Large intestine (tissue), 3 donors: ENCODE data around the gene NR0B2. TPM values are rescaled to one million over a fixed set of nuclear protein-coding genes. Genes with fewer than 3 reads are reported as not detected.
A peak's percentile ranks its signal among the peaks of the same experiment; 100 is the strongest.
"Not testable (repeated sequence)": the region's sequence is repeated elsewhere in the genome, so short reads cannot be mapped to it uniquely, and the experiment has no call there.

Source experiments
- DNase-seq, 2 donors: peaks; one replicate each; pipeline versions ENCODE4 v3.0.0 to v3.0.0-alpha.2; 2013
- H3K27ac ChIP-seq: one replicate; pipeline ENCODE4 v1.5.1; 2013; ENCODE audit warnings: low read length
- H3K27me3 ChIP-seq: 2 replicates; pipeline ENCODE4 v1.6.1; 2013; ENCODE audit warnings: low read length; ENCODE audit not compliant: control insufficient read depth, insufficient read depth
- H3K36me3 ChIP-seq: 2 replicates; pipeline ENCODE4 v1.6.1; 2013; ENCODE audit warnings: low read length; ENCODE audit not compliant: control insufficient read depth, insufficient read depth
- H3K4me1 ChIP-seq: one replicate; pipeline ENCODE4 v1.6.1; 2013; ENCODE audit warnings: low read length; ENCODE audit not compliant: control insufficient read depth, insufficient read depth
- H3K4me3 ChIP-seq: one replicate; pipeline ENCODE4 v1.5.1; 2013; ENCODE audit warnings: low read length
- H3K9me3 ChIP-seq: one replicate; pipeline ENCODE4 v1.6.1; 2013; ENCODE audit warnings: mild to moderate bottlenecking, low read depth, low read length, moderate library complexity; ENCODE audit not compliant: control insufficient read depth
- WGBS: methylation state at CpG from one replicate; pipeline ENCODE4 v1.1.5; 2013; ENCODE audit warnings: low lambda C conversion rate; ENCODE audit not compliant: insufficient coverage; 5-methylcytosine and 5-hydroxymethylcytosine counted together
- polyA plus RNA-seq: library from polyadenylated mRNA; unstranded; fragments of 120-200 nt; gene quantifications from one replicate; pipeline ENCODE4 v1.2.1, GENCODE V29; 2013

Gene NR0B2
- polyA plus RNA-seq, 1 donor: 91.2 TPM

GRCh38 chr1:26894263-26894662, 19.5 kb downstream of the NR0B2 start:
- WGBS: no CpG with 5 or more reads among the region's 13 CpGs
- H3K27ac ChIP-seq: no peak overlapping the region
- no peak for DNase-seq
- H3K4me1 ChIP-seq: peaks cover 20% of the 10 kb centered on the region
- peaks cover 54% of the 10 kb centered on the region for H3K36me3 ChIP-seq
- H3K4me3 ChIP-seq: no peak overlapping the region
- no peaks in the 10 kb centered on the region for H3K9me3 ChIP-seq
- H3K27me3 ChIP-seq: no peaks in the 10 kb centered on the region

- H3K27ac ChIP-seq: peak overlapping the region; percentile 96
- no peaks in the 10 kb centered on the region for H3K9me3 ChIP-seq
- H3K4me3 ChIP-seq: peak overlapping the region; percentile 85
- no CpG with 5 or more reads among the region's 12 CpGs for WGBS
- H3K36me3 ChIP-seq: peaks cover 58% of the 10 kb centered on the region
- H3K27me3 ChIP-seq: no peaks in the 10 kb centered on the region
- H3K4me1 ChIP-seq: peaks cover 18% of the 10 kb centered on the region
- DNase-seq: no peak
Measured at GRCh38 chr1:26890467-26890796, 23.3 kb downstream of the NR0B2 start.

GRCh38 chr1:26889551-26890466, 24.0 kb downstream of the NR0B2 start, which contains the start of gene GPN2:
Gene GPN2, minus strand, starts transcription at chr1:26890283. Its CDS starts 187 bp downstream, at chr1:26890096.
- Histone ChIP-seq H3K4me3 (peak within 1 kb of the TSS; percentile 85), H3K36me3 (peaks cover 58% of the 10 kb centered on the region), H3K4me1 (peaks cover 18% of the 10 kb centered on the region), H3K9me3 (no peaks in the 10 kb centered on the region), H3K27ac (peak within 1 kb of the TSS; percentile 96), H3K27me3 (no peaks in the 10 kb centered on the region)
- DNase-seq: peak; percentile 85 to 91
- no CpG with 5 or more reads among the region's 89 CpGs for WGBS

GRCh38 chr1:26888231-26888630, 25.5 kb downstream of the NR0B2 start:
- WGBS: no CpG with 5 or more reads among the region's 1 CpG
- DNase-seq: no peak
- Histone ChIP-seq H3K9me3 (no peaks in the 10 kb centered on the region), H3K4me3 (no peak overlapping the region), H3K36me3 (peaks cover 56% of the 10 kb centered on the region), H3K4me1 (peaks cover 18% of the 10 kb centered on the region), H3K27ac (no peak overlapping the region), H3K27me3 (no peaks in the 10 kb centered on the region)

GRCh38 chr1:26887125-26887524, 26.6 kb downstream of the NR0B2 start:
- Histone ChIP-seq H3K36me3 (peaks cover 55% of the 10 kb centered on the region), H3K9me3 (no peaks in the 10 kb centered on the region), H3K4me3 (no peak overlapping the region), H3K27ac (no peak overlapping the region), H3K27me3 (no peaks in the 10 kb centered on the region), H3K4me1 (peaks cover 18% of the 10 kb centered on the region)
- WGBS: no CpG with 5 or more reads among the region's 1 CpG
- DNase-seq: no peak

GRCh38 chr1:26882696-26883463, 30.9 kb downstream of the NR0B2 start:
- H3K36me3 ChIP-seq: peaks cover 77% of the 10 kb centered on the region
- peak in 1 of 2 donors; percentile 51 for DNase-seq

GRCh38 chr1:26881611-26882010, 32.2 kb downstream of the NR0B2 start:
- H3K36me3 ChIP-seq: peaks cover 78% of the 10 kb centered on the region
- not testable (repeated sequence) for H3K9me3 ChIP-seq, H3K27ac ChIP-seq, DNase-seq, H3K4me1 ChIP-seq, H3K4me3 ChIP-seq, H3K27me3 ChIP-seq
- no CpG with 5 or more reads among the region's 6 CpGs for WGBS

More at GRCh38 chr1:26882696-26883463, 30.9 kb downstream of the NR0B2 start:
- Histone ChIP-seq H3K9me3 (no peaks in the 10 kb centered on the region), H3K4me3 (no peak overlapping the region), H3K4me1 (no peaks in the 10 kb centered on the region), H3K27ac (no peak overlapping the region), H3K27me3 (no peaks in the 10 kb centered on the region)
- WGBS: 53% methylated on average over 2 of the region's 5 CpGs

- Histone ChIP-seq H3K27me3 (no peaks in the 10 kb centered on the region), H3K4me1 (no peaks in the 10 kb centered on the region), H3K36me3 (peaks cover 71% of the 10 kb centered on the region), H3K27ac (no peak overlapping the region), H3K9me3 (no peaks in the 10 kb centered on the region), H3K4me3 (no peak overlapping the region)
- no peak for DNase-seq
- no CpG with 5 or more reads among the region's 4 CpGs for WGBS
Measured at GRCh38 chr1:26879793-26880192, 34.0 kb downstream of the NR0B2 start.

GRCh38 chr1:26877326-26877725, 36.4 kb downstream of the NR0B2 start:
- Histone ChIP-seq H3K9me3 (no peaks in the 10 kb centered on the region), H3K36me3 (peaks cover 48% of the 10 kb centered on the region), H3K27ac (no peak overlapping the region), H3K27me3 (no peaks in the 10 kb centered on the region), H3K4me3 (no peak overlapping the region), H3K4me1 (no peaks in the 10 kb centered on the region)
- WGBS: 67% methylated on average over 1 of the region's 2 CpGs
- no peak for DNase-seq

- H3K9me3 ChIP-seq: no peaks in the 10 kb centered on the region
- WGBS: no CpG with 5 or more reads among the region's 4 CpGs
- H3K4me3 ChIP-seq: no peak overlapping the region
- H3K4me1 ChIP-seq: no peaks in the 10 kb centered on the region
- no peaks in the 10 kb centered on the region for H3K27me3 ChIP-seq
- peaks cover 26% of the 10 kb centered on the region for H3K36me3 ChIP-seq
- H3K27ac ChIP-seq: no peak overlapping the region
- no peak for DNase-seq
Measured at GRCh38 chr1:26874896-26875295, 38.9 kb downstream of the NR0B2 start.
